Non-pigmented ciliary epithelial cell (primary cell): ENCODE measurements around the gene HYLS1.

ENCODE experiments used
- DNase-seq: peaks from one replicate; pipeline ENCODE4 v3.0.0-alpha.2; 2010; ENCODE audit warnings: low read depth

The HYLS1 gene

GRCh38 chr11:125934473-125934872 lies 47.0 kb downstream of the HYLS1 start:
- DNase-seq: no peak

DNA sequence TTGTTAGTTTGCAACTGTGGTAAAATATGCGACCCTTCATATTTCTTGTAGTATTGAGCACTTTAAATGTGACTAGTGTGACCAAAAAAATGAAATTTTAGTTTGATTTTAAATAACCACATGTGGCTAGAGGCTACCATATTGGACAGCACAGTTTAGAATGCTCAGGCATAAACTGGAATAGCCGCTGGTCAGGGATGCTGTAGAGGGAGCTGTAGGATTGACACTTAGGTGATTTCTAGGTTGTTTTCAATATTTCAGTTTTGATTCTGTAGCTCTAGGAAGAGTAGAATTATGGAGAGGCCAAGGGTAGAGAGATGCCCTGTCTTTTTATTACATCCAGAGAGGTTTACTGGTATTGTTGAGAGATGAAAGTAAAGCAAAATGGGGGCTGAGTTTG lies 47.6 kb downstream of the HYLS1 start:
- DNase-seq: no peak

DNA sequence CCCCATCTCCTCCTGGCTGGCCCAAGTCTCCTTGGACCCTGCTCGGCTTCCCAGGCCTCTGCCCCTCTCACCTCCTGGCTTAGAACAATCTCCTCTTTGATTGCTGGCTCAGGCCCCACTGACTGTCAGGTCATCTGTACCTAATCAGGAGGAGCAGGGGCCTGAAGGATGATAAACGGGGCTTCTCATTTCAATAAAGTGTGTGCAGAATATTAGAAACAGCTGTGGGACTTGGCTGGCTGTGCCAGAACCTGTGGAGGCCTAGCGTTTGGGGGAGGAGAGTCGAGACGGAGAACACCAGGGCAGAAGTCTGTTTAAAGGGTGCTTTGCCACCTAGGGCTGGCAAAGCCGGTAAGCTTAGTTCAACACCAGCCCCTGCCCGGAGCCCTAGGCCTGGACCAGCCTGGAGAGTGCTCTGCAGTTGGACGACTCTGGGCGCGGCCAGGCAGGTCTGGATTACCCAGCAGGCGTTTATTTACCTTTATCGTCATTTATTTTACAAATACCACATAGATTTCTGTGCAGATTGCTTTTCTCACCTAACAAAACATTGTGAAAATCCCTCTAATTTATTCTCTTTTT lies 48.2 kb downstream of the HYLS1 start:
- no peak for DNase-seq

DNA sequence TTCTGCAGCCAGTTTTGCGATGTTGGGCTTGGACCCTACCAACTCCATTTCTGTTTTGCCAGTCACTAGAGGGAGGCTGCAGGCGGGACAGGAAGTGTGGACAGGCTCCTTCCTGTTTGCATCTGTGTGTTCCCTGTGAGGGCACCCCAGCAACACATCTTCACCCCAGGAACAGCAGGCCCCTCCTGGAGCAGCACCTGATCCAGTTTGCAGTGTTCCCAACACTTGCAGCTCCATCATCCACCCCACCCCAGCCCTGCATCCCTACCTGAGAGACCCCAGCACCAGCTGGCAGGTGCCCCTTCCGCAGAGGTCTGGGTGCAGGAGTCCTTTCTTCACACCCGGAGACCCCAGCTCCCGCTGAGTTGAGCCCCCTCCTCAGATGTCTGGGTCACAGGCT lies 51.0 kb downstream of the HYLS1 start:
- DNase-seq: no peak

GRCh38 chr11:125939081-125939521 lies 51.6 kb downstream of the HYLS1 start:
- DNase-seq: no peak

DNA sequence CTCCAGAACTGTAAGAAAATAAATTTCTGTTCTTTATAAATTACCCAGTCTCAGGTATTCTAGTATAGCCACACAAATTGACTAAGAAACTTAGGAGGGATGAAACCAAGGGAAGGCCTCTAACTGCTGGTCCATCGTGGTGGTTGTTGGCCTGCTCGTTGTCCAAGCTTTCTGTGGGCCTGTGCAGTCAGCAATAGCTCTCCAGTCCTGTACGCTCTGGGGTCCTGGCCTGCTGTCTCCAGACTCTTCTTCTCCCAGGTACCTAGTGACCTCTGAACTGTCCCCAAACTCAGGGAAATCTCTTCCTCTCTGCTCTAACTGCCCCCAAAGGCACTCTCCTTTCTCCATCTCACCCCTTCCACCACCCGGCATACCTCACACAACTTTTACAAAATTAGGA lies 52.7 kb downstream of the HYLS1 start:
- DNase-seq: no peak

GRCh38 chr11:125941267-125941618 lies 53.8 kb downstream of the HYLS1 start:
- no peak for DNase-seq

DNA sequence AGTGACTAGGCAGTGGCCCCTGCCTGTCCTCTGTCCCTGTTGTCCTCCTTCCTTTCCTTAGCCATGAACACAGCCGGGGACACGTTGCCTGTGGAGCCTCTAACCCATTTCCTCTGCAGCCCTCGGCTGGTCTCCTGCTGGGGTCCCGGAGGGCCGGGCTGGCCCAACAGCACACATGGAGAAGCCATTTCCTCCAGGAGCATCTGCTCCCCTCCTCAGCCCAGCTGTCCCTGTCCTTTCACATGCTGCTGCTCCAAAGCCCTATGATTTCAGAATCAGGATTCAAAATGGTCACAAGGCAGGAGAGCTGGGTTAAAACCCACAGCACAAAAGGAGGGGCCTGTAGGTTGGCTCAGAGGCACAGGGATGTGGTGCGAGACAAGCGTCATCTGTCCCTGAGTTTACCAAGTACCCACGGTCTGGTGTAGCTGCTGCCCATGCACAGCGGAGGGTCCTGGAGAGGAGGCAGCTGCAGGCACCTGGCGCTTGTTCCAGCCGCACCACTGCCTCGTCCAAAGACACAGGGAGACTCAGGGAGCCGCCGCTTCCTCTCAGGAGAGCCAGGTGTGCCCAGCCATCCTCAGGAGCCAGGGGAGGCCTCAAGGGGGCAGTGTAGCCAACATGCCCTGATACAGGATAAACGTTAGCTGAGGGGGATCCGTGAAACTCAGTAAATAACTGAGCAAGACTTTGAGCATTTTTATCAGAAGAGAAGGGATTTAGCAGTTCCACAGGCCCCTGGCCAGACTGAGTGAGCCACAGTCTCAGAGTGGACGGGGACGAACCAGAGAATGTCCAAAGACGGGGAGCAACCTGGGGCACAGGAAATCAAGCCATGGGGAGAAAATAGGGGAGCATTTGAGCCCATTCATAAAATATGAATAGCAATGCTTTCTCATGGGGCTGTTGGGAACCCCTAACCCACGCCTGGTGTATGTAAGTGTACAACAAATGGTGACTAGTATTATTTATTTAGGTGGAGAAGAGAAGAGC lies 54.4 kb downstream of the HYLS1 start:
- no peak for DNase-seq

DNA sequence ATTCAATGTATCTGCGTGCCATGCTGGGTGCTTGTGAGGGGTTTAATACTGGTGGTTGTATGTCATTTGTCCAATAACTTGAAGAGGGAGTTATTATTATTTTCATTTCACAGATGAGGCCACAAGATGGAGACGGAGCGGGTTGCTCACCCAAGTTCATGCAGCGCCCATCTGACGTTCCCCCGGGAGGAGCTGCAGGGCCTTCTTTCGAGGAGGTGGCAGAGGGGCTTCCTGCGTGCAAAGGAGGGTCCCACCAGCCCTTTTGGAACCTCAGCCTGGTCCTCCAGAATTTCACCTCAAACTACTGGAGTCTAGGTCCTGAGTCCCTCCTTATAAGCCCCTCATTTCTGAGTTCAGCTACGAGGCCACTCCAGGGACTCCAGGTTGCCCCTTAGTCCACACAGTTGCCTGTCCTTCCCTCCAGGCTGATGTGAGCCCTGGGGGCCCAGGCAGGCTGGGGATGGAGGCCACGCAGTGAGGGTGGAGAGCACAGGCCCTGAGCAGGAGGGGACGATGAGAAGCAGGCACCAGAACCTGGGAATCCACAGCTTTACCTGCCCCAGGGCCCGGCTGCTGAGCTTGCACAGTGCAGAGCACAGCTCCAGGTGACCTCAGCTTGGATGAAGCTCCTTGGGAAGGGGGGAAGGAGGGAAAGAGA lies 55.4 kb downstream of the HYLS1 start:
- no peak for DNase-seq

GRCh38 chr11:125943661-125944349 lies 56.3 kb downstream of the HYLS1 start:
- DNase-seq: no peak

DNA sequence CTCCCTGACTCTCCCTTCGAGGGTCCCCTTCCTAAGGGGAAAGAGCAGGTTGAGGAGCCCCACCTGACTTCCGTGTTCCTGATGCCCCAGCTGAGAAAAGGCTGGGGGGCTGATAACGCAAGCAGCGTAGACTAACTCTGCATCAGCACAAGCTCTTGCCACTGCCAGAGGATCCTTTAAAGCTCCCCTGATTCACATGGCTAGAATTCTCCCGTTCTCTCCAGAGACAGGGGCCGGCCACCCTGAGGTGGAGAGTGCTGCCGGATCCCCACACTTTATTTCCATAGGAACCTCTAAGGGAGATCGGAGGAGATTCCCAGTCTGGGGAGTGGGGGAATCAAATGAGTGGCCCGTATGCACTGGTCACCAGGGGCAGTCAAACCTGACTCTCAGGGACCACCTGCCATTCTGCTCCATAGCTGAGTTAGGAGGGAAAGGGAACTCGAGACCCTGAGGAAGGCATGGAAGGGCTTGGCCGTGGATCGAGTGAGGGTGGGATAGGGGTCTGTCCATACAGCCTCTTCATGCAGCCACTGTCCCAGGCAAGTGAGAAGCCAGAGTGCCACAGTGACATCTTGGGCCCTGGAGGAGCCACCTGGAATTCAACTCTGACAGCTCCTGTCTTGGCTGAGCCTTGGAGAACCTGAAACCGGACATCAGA lies 57.0 kb downstream of the HYLS1 start:
- no peak for DNase-seq

DNA sequence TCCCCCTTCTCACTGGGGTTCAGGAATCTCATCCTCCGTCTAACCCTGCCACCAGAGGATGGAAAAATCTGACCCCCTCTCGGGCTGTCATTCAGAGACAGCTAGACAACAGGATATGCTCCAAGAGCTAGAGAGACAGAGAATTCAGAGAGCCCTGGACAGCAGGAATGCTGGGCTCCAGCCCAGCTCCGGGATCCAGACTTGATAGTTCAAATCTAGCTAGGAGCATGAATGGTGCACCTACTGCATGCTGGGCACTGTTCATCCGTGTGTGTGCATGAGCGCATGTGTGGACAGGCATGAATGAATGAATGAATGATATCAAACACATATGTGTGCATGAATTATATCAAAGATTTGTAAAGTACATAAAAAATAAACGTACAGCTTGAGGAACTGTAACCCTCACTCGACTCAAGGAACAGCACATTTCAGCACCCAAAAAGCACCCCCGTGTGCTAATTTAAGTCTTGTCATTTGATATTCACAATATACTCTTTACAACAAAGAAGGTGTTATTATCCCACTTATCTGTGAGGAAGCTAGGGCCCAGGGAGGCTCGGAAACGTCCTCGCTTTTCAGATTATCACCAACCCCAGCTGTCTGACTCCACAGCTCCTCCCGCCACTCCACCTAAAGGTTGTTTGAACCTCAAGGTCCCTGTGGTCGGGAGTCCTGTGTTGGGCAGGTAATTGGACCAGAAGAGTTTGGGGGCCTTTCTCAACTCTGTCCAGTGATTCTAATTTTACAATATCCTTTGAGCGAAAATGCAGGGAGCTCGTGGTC lies 57.7 kb downstream of the HYLS1 start:
- DNase-seq: no peak

DNA sequence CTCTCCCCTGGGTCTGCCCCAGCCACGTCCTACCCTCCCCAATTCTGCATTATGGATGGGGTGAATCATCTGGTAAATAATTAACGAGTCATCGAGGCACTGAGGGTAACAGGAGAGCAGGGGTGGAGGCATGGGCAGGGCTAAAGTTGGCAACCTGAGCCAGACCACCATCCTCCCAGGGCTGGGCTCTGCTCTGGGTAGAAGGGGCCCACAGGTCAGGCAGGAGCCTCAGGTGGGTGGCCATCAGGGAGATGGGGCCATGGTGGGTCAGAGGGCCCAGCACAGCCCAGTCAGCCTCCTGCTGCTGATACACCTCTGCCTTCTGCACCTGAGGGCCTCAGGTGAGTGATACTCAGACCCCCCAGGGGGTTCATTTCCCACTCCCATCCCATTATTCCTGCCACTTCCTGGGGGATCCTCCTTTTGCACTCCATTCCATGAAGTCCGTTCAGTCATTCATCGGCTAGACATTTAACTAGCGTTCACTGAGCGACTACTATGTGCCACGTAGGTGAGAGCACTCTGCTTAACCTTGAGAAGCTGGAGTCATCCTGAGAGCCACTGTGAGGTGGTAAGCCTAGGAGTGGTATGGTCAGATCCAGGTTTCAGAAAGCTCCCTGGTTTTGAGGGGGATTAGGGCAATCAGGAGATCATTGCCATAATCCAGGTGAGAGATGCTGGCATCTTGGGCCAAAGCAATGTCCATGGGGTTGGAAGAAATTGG lies 58.5 kb downstream of the HYLS1 start, which contains the start of gene VSIG10L2:
TSS of gene VSIG10L2 (plus strand) at position 248 of the 724 bp plus-strand sequence. CDS start at position 260, 12 bp downstream.
- no peak for DNase-seq

DNA sequence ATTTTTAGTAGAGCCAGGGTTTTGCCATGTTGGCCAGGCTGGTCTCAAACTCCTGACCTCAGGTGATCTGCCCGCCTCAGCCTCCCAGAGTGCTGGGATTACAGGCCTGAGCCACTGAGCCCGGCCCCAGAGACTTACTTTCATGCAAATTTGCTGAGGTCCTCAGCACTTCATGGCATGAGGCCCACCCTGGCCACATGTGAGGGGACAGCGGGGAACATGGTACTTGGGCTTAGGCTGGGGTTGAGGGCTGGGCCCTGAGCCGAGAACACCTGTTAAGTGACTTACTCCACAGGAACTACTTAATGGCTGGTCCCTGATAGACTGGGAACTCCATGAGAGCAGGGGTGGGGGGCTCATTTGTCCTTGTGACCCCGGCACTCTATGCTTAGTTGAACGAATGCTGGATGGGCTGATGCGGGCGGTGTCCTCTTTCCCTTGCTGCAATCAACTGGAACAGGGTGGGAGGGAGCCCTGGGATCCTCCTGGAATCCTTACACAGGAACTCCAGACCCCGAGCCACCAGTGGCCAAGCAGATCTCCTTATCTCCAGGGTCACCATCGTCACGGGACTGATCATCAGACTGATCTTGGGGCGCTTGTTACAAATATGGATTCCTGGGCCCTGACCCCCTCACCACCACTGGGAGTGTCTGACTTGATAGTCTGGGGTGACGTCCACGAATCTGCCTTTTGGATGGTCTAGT lies 59.4 kb downstream of the HYLS1 start:
- no peak for DNase-seq

DNA sequence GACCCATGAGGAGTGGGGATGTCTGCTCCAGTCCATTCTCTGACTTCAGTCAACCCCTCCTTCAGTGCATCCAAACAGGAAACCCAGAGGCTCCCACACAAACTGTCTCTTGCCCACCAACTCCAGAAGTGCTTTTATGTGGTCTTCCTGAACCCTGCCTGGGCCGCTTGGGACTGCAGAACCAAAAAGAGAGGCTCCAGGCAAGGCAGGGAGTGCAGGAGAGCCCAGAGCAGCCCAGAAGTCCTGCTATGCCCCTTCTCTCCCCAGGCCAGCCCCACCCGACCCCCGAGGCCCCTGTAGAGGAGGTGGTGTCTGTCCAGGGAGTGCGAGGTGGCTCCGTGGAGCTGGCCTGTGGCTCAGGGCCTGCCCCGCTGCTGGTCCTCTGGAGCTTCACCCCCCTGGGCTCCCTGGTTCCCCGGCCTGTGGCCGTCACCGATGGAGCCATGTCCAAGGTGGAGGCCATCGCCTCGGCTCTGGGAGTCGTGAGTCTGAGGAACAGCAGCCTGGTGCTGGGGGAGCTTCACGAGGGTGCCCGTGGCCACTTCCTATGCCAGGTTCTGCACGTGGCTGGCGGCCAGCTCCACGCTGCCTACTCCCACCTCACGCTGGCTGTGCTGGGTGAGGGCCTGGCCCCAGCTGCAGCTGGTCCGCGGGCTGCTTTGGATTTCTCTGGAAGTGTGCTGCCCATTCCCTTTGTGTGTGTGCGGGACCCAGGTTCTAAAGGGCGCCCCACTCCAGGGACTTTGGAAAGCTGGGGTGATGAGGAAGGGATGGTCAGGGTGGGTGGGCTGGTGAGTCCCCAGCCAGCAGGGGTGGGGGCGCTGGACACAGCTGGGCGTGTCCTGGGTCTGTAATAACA lies 60.2 kb downstream of the HYLS1 start:
- DNase-seq: no peak

DNA sequence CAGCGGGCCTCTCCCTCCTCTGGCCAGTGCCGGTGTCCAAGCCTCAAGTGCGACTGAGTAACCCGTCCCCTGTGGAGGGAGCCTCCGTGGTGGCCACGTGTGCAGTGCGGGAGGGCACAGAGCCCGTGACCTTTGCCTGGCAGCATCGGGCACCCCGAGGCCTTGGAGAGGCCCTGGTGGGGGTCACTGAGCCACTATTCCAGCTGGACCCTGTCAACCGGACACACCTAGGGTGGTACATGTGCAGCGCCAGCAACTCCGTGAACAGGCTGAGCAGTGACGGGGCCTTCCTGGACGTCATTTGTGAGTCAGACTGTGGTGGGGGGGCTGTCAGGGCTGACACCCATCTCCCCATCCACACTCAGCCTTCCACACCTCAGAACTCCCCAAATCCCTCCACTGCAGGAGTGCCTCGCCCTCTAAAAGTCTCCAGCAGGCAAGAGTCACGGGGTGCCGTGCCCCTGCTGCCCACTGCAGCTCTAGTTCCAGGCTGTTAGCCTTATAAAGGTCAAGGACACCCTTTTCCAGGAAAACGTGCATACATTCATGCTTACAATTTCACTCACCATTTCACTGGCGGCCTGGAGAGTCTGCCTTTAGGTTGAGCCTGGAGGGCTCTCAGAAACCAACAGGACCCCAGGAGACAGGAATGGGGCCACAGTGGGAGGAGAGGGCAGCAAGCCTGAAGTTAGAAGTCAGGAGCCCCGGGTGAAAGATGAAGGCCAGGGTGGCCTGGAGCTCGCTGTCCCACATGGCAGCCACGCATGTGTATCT lies 61.0 kb downstream of the HYLS1 start:
- no peak for DNase-seq

DNA sequence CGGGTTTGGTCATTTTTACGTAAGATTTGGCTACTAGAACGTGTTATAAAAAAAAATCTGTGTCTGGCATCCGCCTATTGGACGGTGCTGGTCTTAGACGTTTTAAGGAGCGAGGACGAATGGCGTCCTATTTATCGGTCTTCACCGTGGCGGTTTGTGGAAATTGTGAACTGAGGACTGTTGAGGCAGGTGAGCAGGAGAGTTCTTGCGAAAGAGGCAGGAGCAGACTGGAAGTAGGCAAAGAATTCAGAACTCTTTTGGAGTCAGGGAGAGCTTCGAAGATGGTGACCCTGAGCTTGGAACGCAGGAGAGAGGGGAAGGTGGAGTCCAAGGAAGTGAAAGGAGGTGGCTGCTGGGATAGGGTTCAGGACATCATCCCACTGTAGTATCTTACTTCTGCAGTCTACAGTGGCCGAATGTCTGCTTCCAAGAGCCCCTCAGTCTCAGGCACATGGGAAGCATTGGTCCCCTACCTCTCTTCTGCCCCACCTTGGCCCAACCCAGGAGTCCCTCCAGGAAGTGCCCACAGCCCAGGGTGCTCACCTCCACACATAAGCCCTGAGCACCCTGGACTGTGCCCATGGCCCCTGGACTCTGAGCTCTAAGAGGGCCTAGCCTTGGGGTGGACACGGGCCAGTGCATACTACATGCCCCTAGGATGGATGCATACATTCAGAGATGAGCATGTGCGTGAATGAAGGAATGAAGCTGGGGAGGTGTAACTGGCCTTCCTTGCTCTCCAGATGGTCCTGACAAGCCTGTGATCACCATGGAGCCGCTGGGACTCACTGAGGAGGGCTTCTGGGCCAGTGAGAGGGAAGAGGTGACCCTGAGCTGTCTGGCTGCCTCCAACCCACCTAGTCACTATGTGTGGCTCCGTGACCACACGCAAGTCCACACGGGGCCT lies 62.1 kb downstream of the HYLS1 start:
- DNase-seq: no peak
